HCT116 (cell line): Measurements from ENCODE around the gene CD83. TPM values are rescaled to one million over a fixed set of nuclear protein-coding genes. Genes with fewer than 3 reads are reported as not detected.

Source experiments
- ATAC-seq: fragments of 200-7000 bp; cut with Tn5 transposase; 2 replicates; pipeline ENCODE4 v1.9.1; 2020; ENCODE audit warnings: mild to moderate bottlenecking, moderate library complexity
- BruUV-seq: library from RNA; stranded (reverse); fragments of 400-500 nt; replicated peaks from 2 replicates; lab custom pipeline; 2021; lab: Mats Ljungman, UMichigan
- CTCF ChIA-PET: fragments of 300-600 bp; sonication (Branson Sonifier 250); formaldehyde crosslinking; loops from one replicate; lab custom pipeline; 2021; ENCODE audit warnings: antibody characterized with exemption; lab: Charles Lee
- POLR2A ChIA-PET: fragments of 300-600, 350-600 bp; sonication (Branson Sonifier 250); formaldehyde crosslinking; loops from one replicate; lab custom pipeline; 2021; ENCODE audit warnings: antibody characterized with exemption; lab: Charles Lee
- RAD21 ChIA-PET, 2 experiments: fragments of 300-600 bp; sonication (Branson Sonifier 250); formaldehyde crosslinking; loops; one replicate each; lab custom pipeline; 2023; ENCODE audit warnings: low total read pairs in 2 of 2; ENCODE audit not compliant: uncharacterized antibody in 2 of 2, unreplicated experiment in 2 of 2, low non-redundant PET in 1 of 2; lab: Charles Lee
- DNase-seq: peaks from one replicate; pipeline ENCODE4 v3.0.0-alpha.2; 2010; ENCODE audit warnings: low read depth, low spot score
- H2AFZ ChIP-seq: fragments of 200-600 bp; shearing (Covaris generic), sonication (generic); 2 replicates; pipeline ENCODE4 v1.6.1; 2017; ENCODE audit warnings: low read depth, mixed run types, mixed read lengths, antibody characterized with exemption, low read length; ENCODE audit not compliant: poor library complexity, severe bottlenecking
- H3K27ac ChIP-seq: 2 replicates; pipeline ENCODE4 v1.5.1; 2012; ENCODE audit warnings: low read depth, low read length
- H3K27me3 ChIP-seq: fragments of 200-600 bp; sonication (generic); 2 replicates; pipeline ENCODE4 v1.6.1; 2016; ENCODE audit warnings: mixed run types, low read length, mixed read lengths; ENCODE audit not compliant: insufficient read depth
- H3K36me3 ChIP-seq, 2 experiments: fragments of 200-500 bp in 1 of 2; fragments of 200-600 bp in 1 of 2; sonication (Bioruptor generic) in 1 of 2; sonication (generic) in 1 of 2; 2 replicates each; pipeline versions ENCODE4 v1.5.1 to v1.6.1; 2014 to 2016; ENCODE audit warnings: low read length in 2 of 2, inconsistent platforms in 1 of 2, mixed read lengths in 1 of 2, mixed run types in 1 of 2; ENCODE audit not compliant: insufficient read depth in 2 of 2, control insufficient read depth in 1 of 2
- H3K4me1 ChIP-seq, 2 experiments: fragments of 200-600 bp in 1 of 2; sonication (generic) in 1 of 2; 2 replicates each; pipeline versions ENCODE4 v1.5.1 to v1.6.1; 2012 to 2017; ENCODE audit warnings: low read length in 2 of 2, inconsistent platforms in 1 of 2, mild to moderate bottlenecking in 1 of 2, mixed read lengths in 1 of 2, mixed run types in 1 of 2, moderate library complexity in 1 of 2; ENCODE audit not compliant: insufficient read depth in 2 of 2, control insufficient read depth in 1 of 2
- H3K4me2 ChIP-seq: fragments of 200-600 bp; sonication (generic); 2 replicates; pipeline ENCODE4 v1.6.1; 2017; ENCODE audit warnings: mixed run types, low read length, mixed read lengths
- H3K4me3 ChIP-seq, 2 experiments: fragments of 200-600 bp in 1 of 2; sonication (generic) in 1 of 2; replicated peaks in 1 of 2; 2 replicates each; pipeline ENCODE4 v1.5.1; 2011 to 2016; ENCODE audit warnings: low read length in 2 of 2, control low read depth in 1 of 2, low read depth in 1 of 2, mild to moderate bottlenecking in 1 of 2, mixed read lengths in 1 of 2, mixed run types in 1 of 2
- H3K79me2 ChIP-seq: fragments of 200-600 bp; sonication (generic); 2 replicates; pipeline ENCODE4 v1.6.1; 2017; ENCODE audit warnings: mild to moderate bottlenecking, mixed run types, low read length, moderate library complexity, mixed read lengths; ENCODE audit not compliant: insufficient read depth
- H3K9ac ChIP-seq: fragments of 200-600 bp; sonication (generic); 2 replicates; pipeline ENCODE4 v1.6.1; 2016; ENCODE audit warnings: low read length, mixed read lengths
- H3K9me2 ChIP-seq: fragments of 200-600 bp; sonication (generic), shearing (Covaris generic); 2 replicates; pipeline ENCODE4 v1.6.1; 2017; ENCODE audit warnings: mixed run types, mild to moderate bottlenecking, moderate library complexity; ENCODE audit not compliant: insufficient read depth
- H3K9me3 ChIP-seq, 2 experiments: fragments of 200-500 bp in 1 of 2; fragments of 200-600 bp in 1 of 2; sonication (Bioruptor generic) in 1 of 2; sonication (generic) in 1 of 2; 2 replicates each; pipeline ENCODE4 v1.6.1; 2014 to 2017; ENCODE audit warnings: low read length in 2 of 2, mixed read lengths in 2 of 2, inconsistent platforms in 1 of 2, low read depth in 1 of 2, mild to moderate bottlenecking in 1 of 2, mixed run types in 1 of 2, moderate library complexity in 1 of 2; ENCODE audit not compliant: control insufficient read depth in 1 of 2, insufficient read depth in 1 of 2
- H4K20me1 ChIP-seq: fragments of 200-600 bp; sonication (generic), shearing (Covaris generic); 2 replicates; pipeline ENCODE4 v1.6.1; 2017; ENCODE audit warnings: mixed run types, mild to moderate bottlenecking, moderate library complexity; ENCODE audit not compliant: insufficient read depth
- CEBPB ChIP-seq: IDR thresholded peaks from 2 replicates; pipeline ENCODE4 v1.6.1; 2012; ENCODE audit warnings: low read depth
- EZH2 ChIP-seq: fragments of 200-600 bp; sonication (generic); IDR thresholded peaks from 2 replicates; pipeline ENCODE4 v1.6.1; 2017; ENCODE audit warnings: antibody characterized with exemption, mixed run types
- JUND ChIP-seq: IDR thresholded peaks from 2 replicates; pipeline ENCODE4 v1.6.1; 2012
- RAD21 ChIP-seq: IDR thresholded peaks from 2 replicates; pipeline ENCODE4 v1.6.1; 2012; ENCODE audit warnings: low read depth, mild to moderate bottlenecking
- intact Hi-C: fragments of 100-400 bp; cut with micrococcal nuclease; formaldehyde crosslinking; loops from 2 replicates; pipeline ENCODE4 v1.10.0; 2022
- total RNA-seq: library from RNA; stranded (reverse); gene quantifications from one replicate; pipeline ENCODE4 v1.2.1, GENCODE V29; 2021; ENCODE audit not compliant: unreplicated experiment
- TF ChIP-seq, protein P1 (sequence below): IDR thresholded peaks from 2 replicates; pipeline ENCODE4 v1.6.1; 2012; ENCODE audit warnings: low read depth

The CD83 gene
- total RNA-seq, 1 experiment from 2014 or later, result 6.0 TPM

GRCh38 chr6:14083262-14083661 is 34.3 kb upstream of the CD83 start:
- TF ChIP-seq, protein P1, sequence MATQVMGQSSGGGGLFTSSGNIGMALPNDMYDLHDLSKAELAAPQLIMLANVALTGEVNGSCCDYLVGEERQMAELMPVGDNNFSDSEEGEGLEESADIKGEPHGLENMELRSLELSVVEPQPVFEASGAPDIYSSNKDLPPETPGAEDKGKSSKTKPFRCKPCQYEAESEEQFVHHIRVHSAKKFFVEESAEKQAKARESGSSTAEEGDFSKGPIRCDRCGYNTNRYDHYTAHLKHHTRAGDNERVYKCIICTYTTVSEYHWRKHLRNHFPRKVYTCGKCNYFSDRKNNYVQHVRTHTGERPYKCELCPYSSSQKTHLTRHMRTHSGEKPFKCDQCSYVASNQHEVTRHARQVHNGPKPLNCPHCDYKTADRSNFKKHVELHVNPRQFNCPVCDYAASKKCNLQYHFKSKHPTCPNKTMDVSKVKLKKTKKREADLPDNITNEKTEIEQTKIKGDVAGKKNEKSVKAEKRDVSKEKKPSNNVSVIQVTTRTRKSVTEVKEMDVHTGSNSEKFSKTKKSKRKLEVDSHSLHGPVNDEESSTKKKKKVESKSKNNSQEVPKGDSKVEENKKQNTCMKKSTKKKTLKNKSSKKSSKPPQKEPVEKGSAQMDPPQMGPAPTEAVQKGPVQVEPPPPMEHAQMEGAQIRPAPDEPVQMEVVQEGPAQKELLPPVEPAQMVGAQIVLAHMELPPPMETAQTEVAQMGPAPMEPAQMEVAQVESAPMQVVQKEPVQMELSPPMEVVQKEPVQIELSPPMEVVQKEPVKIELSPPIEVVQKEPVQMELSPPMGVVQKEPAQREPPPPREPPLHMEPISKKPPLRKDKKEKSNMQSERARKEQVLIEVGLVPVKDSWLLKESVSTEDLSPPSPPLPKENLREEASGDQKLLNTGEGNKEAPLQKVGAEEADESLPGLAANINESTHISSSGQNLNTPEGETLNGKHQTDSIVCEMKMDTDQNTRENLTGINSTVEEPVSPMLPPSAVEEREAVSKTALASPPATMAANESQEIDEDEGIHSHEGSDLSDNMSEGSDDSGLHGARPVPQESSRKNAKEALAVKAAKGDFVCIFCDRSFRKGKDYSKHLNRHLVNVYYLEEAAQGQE, result no peak
- POLR2A ChIA-PET, result no interaction called here
- intact Hi-C loops, result no loop called here
- H3K9me3 ChIP-seq, result no peaks in the 10 kb centered on the region
- DNase-seq, result no peak
- no peaks in the 10 kb centered on the region for H3K4me1 ChIP-seq
- no peaks in the 10 kb centered on the region for H3K27me3 ChIP-seq
- H4K20me1 ChIP-seq, result no peaks in the 10 kb centered on the region
- no peak overlapping the region for H2AFZ ChIP-seq
- no peak for ATAC-seq
- no peak overlapping the region for H3K4me2 ChIP-seq
- CTCF ChIA-PET, result no interaction called here
- H3K27ac ChIP-seq, result no peak overlapping the region
- no peak overlapping the region for H3K9ac ChIP-seq
- H3K9me2 ChIP-seq, result no peaks in the 10 kb centered on the region
- H3K4me3 ChIP-seq, result no peak overlapping the region
- RAD21 ChIA-PET, result no interaction called here
- no peaks in the 10 kb centered on the region for H3K79me2 ChIP-seq
- H3K36me3 ChIP-seq, result no peaks in the 10 kb centered on the region
- BruUV-seq, result no TSS peak

DNA sequence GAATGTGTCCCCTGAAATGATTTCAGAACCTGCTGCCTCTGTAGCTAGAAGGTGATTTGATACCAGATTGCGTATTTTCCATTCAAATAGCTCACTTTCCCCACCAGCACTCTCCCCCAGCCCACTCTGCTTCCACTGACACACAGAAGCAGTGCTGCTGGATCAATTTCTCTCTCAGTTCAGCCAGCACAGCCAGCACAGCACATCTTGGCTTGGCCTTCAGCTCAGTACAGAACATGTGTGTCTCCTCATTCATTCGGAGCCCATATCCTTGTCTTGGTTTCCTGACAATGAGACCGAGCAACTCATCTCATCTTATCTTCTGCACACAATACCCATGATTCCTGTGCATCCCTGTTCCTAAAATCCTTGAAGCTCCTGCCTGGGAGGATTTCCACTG is 33.8 kb upstream of the CD83 start:
- no peak overlapping the region for H2AFZ ChIP-seq
- H3K27me3 ChIP-seq, result no peaks in the 10 kb centered on the region
- no peaks in the 10 kb centered on the region for H3K9me3 ChIP-seq
- no peak overlapping the region for H3K27ac ChIP-seq
- H3K36me3 ChIP-seq, result no peaks in the 10 kb centered on the region
- no peaks in the 10 kb centered on the region for H3K4me1 ChIP-seq
- CTCF ChIA-PET, result no interaction called here
- DNase-seq, result no peak
- BruUV-seq, result no TSS peak
- no peaks in the 10 kb centered on the region for H3K79me2 ChIP-seq
- no peak for TF ChIP-seq JUND
- no peak for TF ChIP-seq CEBPB
- no peak for TF ChIP-seq RAD21
- no peak for TF ChIP-seq EZH2
- TF ChIP-seq, protein P1, result no peak
- TF ChIP-seq, all 23 proteins: peak for 0
- intact Hi-C loops, result no loop called here
- H3K4me2 ChIP-seq, result no peak overlapping the region
- ChIA-PET POLR2A (no interaction called here), RAD21 (no interaction called here)
- ATAC-seq, result no peak
- H3K9ac ChIP-seq, result no peak overlapping the region
- H3K4me3 ChIP-seq, result no peak overlapping the region
- H3K9me2 ChIP-seq, result no peaks in the 10 kb centered on the region
- no peaks in the 10 kb centered on the region for H4K20me1 ChIP-seq
